Measurements from ENCODE around the gene TMPO.
"Not testable (repeated sequence)": the region's sequence is repeated elsewhere in the genome, so short reads cannot be mapped to it uniquely, and the experiment has no call there.

TMPO gene

GRCh38 chr12:98509063-98509462, 6.3 kb upstream of the TMPO start:
- Histone ChIP-seq H2AFZ (no peak overlapping the region), H3K79me2 (no peaks in the 10 kb centered on the region), H3K9me3 (ENCODE audit: control insufficient read depth, low read length) (no peaks in the 10 kb centered on the region), H3K36me3 (ENCODE audit: control insufficient read depth, insufficient read depth, low read length) (no peaks in the 10 kb centered on the region), H3K27ac (no peak overlapping the region), H3K4me3 (ENCODE audit: low read depth, low read length) (no peak overlapping the region), H3K4me2 (ENCODE audit: low read length) (no peak overlapping the region), H3K9ac (no peak overlapping the region), H3K4me1 (no peaks in the 10 kb centered on the region), H3K27me3 (ENCODE audit: control insufficient read depth, insufficient read depth, low read length) (no peaks in the 10 kb centered on the region)
- no peak for TF ChIP-seq CTCF (IDR thresholded peaks at IDR 0.05)

GRCh38 chr12:98511806-98512205, 3.6 kb upstream of the TMPO start:
- not testable (repeated sequence) for H3K9me3 ChIP-seq (ENCODE audit: control insufficient read depth, low read length)

GRCh38 chr12:98513379-98514322, 1.7 kb upstream of the TMPO start:
- Histone ChIP-seq H3K27ac (no peak overlapping the region), H3K4me1 (no peaks in the 10 kb centered on the region), H3K79me2 (peaks cover 8% of the 10 kb centered on the region), H3K4me3 (ENCODE audit: low read depth, low read length) (no peak overlapping the region), H3K36me3 (ENCODE audit: control insufficient read depth, insufficient read depth, low read length) (no peaks in the 10 kb centered on the region), H3K9me3 (ENCODE audit: control insufficient read depth, low read length) (no peaks in the 10 kb centered on the region), H3K27me3 (ENCODE audit: control insufficient read depth, insufficient read depth, low read length) (no peaks in the 10 kb centered on the region), H3K9ac (no peak overlapping the region), H3K4me2 (ENCODE audit: low read length) (no peak overlapping the region), H2AFZ (no peak overlapping the region)
- TF ChIP-seq CTCF (IDR thresholded peaks at IDR 0.05) = no peak

More at GRCh38 chr12:98511806-98512205, 3.6 kb upstream of the TMPO start:
- H3K79me2 ChIP-seq; H2AFZ ChIP-seq; H3K9ac ChIP-seq; H3K27ac ChIP-seq; H3K36me3 ChIP-seq (ENCODE audit: control insufficient read depth, insufficient read depth, low read length); H3K4me2 ChIP-seq (ENCODE audit: low read length); H3K27me3 ChIP-seq (ENCODE audit: control insufficient read depth, insufficient read depth, low read length); H3K4me3 ChIP-seq (ENCODE audit: low read depth, low read length); H3K4me1 ChIP-seq: not testable (repeated sequence)

GRCh38 chr12:98514982-98515286, 456 bp upstream of the TMPO start:
- Histone ChIP-seq H3K27ac (peak overlapping the region; percentile 91), H3K79me2 (peaks cover 8% of the 10 kb centered on the region), H3K4me3 (ENCODE audit: low read depth, low read length) (peak overlapping the region; percentile 87), H2AFZ (peak overlapping the region; percentile 94), H3K36me3 (ENCODE audit: control insufficient read depth, insufficient read depth, low read length) (no peaks in the 10 kb centered on the region), H3K9me3 (ENCODE audit: control insufficient read depth, low read length) (no peaks in the 10 kb centered on the region), H3K4me1 (no peaks in the 10 kb centered on the region), H3K9ac (peak overlapping the region; percentile 93), H3K27me3 (ENCODE audit: control insufficient read depth, insufficient read depth, low read length) (no peaks in the 10 kb centered on the region), H3K4me2 (ENCODE audit: low read length) (peak overlapping the region; percentile 55)
- no peak for TF ChIP-seq CTCF (IDR thresholded peaks at IDR 0.05)

- no peaks in the 10 kb centered on the region for H3K9me3 ChIP-seq (ENCODE audit: control insufficient read depth, low read length)
- peak overlapping the region; percentile 87 for H3K4me3 ChIP-seq (ENCODE audit: low read depth, low read length)
- H3K27me3 ChIP-seq (ENCODE audit: control insufficient read depth, insufficient read depth, low read length) = no peaks in the 10 kb centered on the region
- peak overlapping the region; percentile 91 for H3K27ac ChIP-seq
- peak; percentile 80 for TF ChIP-seq CTCF (IDR thresholded peaks at IDR 0.05)
- no peaks in the 10 kb centered on the region for H3K4me1 ChIP-seq
- H3K4me2 ChIP-seq (ENCODE audit: low read length) = peak overlapping the region; percentile 83
- H2AFZ ChIP-seq = peak overlapping the region; percentile 94
- peaks cover 8% of the 10 kb centered on the region for H3K79me2 ChIP-seq
- no peaks in the 10 kb centered on the region for H3K36me3 ChIP-seq (ENCODE audit: control insufficient read depth, insufficient read depth, low read length)
- H3K9ac ChIP-seq = no peak overlapping the region
Measured at GRCh38 chr12:98516111-98516873, 902 bp downstream of the TMPO start.
